A549 (cell line): ENCODE data around the gene MAML3. TPM values are rescaled to one million over a fixed set of nuclear protein-coding genes. Genes with fewer than 3 reads are reported as not detected.
A peak's percentile ranks its signal among the peaks of the same experiment; 100 is the strongest.

ENCODE experiments used
- ATAC-seq, 2 experiments: fragments of 200-7000 bp in 1 of 2; fragments of >200 bp in 1 of 2; cut with Nextera tagmentation in 1 of 2; cut with Tn5 transposase in 1 of 2; 3 replicates each; pipeline versions ENCODE4 v1.8.0 to v1.9.1; 2018 to 2020; ENCODE audit warnings: mild to moderate bottlenecking in 1 of 2, moderate library complexity in 1 of 2
- CTCF ChIA-PET: fragments of 300-600 bp; sonication (Branson Sonifier 250); formaldehyde crosslinking; extraction: SDS; loops from one replicate; lab custom pipeline; 2021; ENCODE audit warnings: antibody characterized with exemption, inconsistent platforms; lab: Yijun Ruan, JAX
- POLR2A ChIA-PET: fragments of 350-600 bp; formaldehyde crosslinking; extraction: SDS; loops from one replicate; lab custom pipeline; 2021; ENCODE audit warnings: antibody characterized with exemption, inconsistent platforms; lab: Yijun Ruan, JAX
- DNase-seq, 2 experiments: peaks; one replicate each; pipeline versions ENCODE4 v3.0.0 to v3.0.0-alpha.2; 2011 to 2016; ENCODE audit warnings: low read depth in 1 of 2, low spot score in 1 of 2
- FAIRE-seq: peaks from 2 replicates; lab custom pipeline; 2011; peaks lifted over from hg19 to GRCh38; lab: Jason Lieb, UNC
- H3K27ac ChIP-seq, 2 experiments: fragments of >200 bp; sonication (Bioruptor Twin); formaldehyde crosslinking; 3 replicates each; pipeline ENCODE4 v1.5.1; 2016 to 2017
- H3K4me1 ChIP-seq: fragments of >200 bp; sonication (Bioruptor Twin); formaldehyde crosslinking; 3 replicates; pipeline ENCODE4 v1.6.1; 2016
- H3K4me2 ChIP-seq: fragments of >200 bp; sonication (Bioruptor Twin); formaldehyde crosslinking; 3 replicates; pipeline ENCODE4 v1.6.1; 2016
- H3K4me3 ChIP-seq: fragments of >200 bp; sonication (Bioruptor Twin); formaldehyde crosslinking; 3 replicates; pipeline ENCODE4 v1.5.1; 2016
- H3K9me3 ChIP-seq: fragments of >200 bp; sonication (Bioruptor Twin); formaldehyde crosslinking; 3 replicates; pipeline ENCODE4 v1.6.1; 2016
- BHLHE40 ChIP-seq: IDR thresholded peaks from 2 replicates; pipeline ENCODE4 v1.6.1; 2012; ENCODE audit warnings: low read depth, low read length, inconsistent platforms
- CBX8 ChIP-seq: fragments of 200-600 bp; sonication (generic); IDR thresholded peaks from 2 replicates; pipeline ENCODE4 v1.6.1; 2016
- CEBPB ChIP-seq, 2 experiments: fragments of >200 bp in 1 of 2; sonication (Bioruptor Twin) in 1 of 2; formaldehyde crosslinking in 1 of 2; IDR thresholded peaks; 2 replicates each; pipeline ENCODE4 v1.6.1; 2012 to 2016
- CHD2 ChIP-seq: fragments of 150-350 bp; IDR thresholded peaks from 2 replicates; pipeline ENCODE4 v1.6.1; 2014; ENCODE audit warnings: low read length; ENCODE audit not compliant: partially characterized antibody
- CHD4 ChIP-seq: fragments of 200-600 bp; sonication (generic); IDR thresholded peaks from 2 replicates; pipeline ENCODE4 v1.6.1; 2016; ENCODE audit warnings: antibody characterized with exemption, mild to moderate bottlenecking, borderline replicate concordance
- EHMT2 ChIP-seq: fragments of 200-600 bp; sonication (generic); IDR thresholded peaks from 2 replicates; pipeline ENCODE4 v1.6.1; 2016; ENCODE audit warnings: antibody characterized with exemption, low read depth, mild to moderate bottlenecking, moderate library complexity
- ESRRA ChIP-seq: fragments of 150-350 bp; IDR thresholded peaks from 2 replicates; pipeline ENCODE4 v1.6.1; 2014; ENCODE audit warnings: mild to moderate bottlenecking, low read length, borderline replicate concordance
- FOSB ChIP-seq: fragments of 250-450 bp; sonication (Bioruptor Pico); IDR thresholded peaks from 2 replicates; pipeline ENCODE4 v1.5.0; 2020; ENCODE audit warnings: mild to moderate bottlenecking, moderate library complexity
- FOXS1 ChIP-seq: fragments of 250-450 bp; sonication (Bioruptor Pico); IDR thresholded peaks from 2 replicates; pipeline ENCODE4 v1.5.0; 2020; ENCODE audit warnings: mild to moderate bottlenecking, moderate library complexity
- HEYL ChIP-seq: fragments of 250-450 bp; sonication (Bioruptor Pico); IDR thresholded peaks from 2 replicates; pipeline ENCODE4 v1.8.0; 2021; ENCODE audit warnings: mild to moderate bottlenecking, moderate library complexity
- HOXA7 ChIP-seq: fragments of 250-450 bp; sonication (Bioruptor Pico); IDR thresholded peaks from 2 replicates; pipeline ENCODE4 v1.5.0; 2020; ENCODE audit warnings: mild to moderate bottlenecking, moderate library complexity
- JUN ChIP-seq, 2 experiments: fragments of >200 bp; sonication (Bioruptor Twin); formaldehyde crosslinking; IDR thresholded peaks; 2 replicates in 1 of 2; 3 replicates in 1 of 2; pipeline ENCODE4 v1.6.1; 2016 to 2017
- KDM5A ChIP-seq: fragments of 200-600 bp; sonication (generic); IDR thresholded peaks from 2 replicates; pipeline ENCODE4 v1.6.1; 2016; ENCODE audit warnings: antibody characterized with exemption, mild to moderate bottlenecking
- MAZ ChIP-seq: fragments of 150-350 bp; IDR thresholded peaks from 2 replicates; pipeline ENCODE4 v1.6.1; 2014; ENCODE audit warnings: antibody characterized with exemption, low read depth, low read length, borderline replicate concordance
- NFE2L2 ChIP-seq: fragments of 150-350 bp; conservative IDR thresholded peaks from 2 replicates; pipeline ENCODE4 v1.6.1; 2014; ENCODE audit warnings: low read length
- RAD21 ChIP-seq, 2 experiments: fragments of >200 bp in 1 of 2; sonication (Bioruptor Twin) in 1 of 2; formaldehyde crosslinking in 1 of 2; IDR thresholded peaks in 1 of 2; conservative IDR thresholded peaks in 1 of 2; 2 replicates in 1 of 2; 3 replicates in 1 of 2; pipeline ENCODE4 v1.6.1; 2012 to 2018; ENCODE audit warnings: inconsistent platforms in 1 of 2
- RARB ChIP-seq: fragments of 250-450 bp; sonication (Bioruptor Pico); IDR thresholded peaks from 2 replicates; pipeline ENCODE4 v1.8.0; 2021; ENCODE audit warnings: mild to moderate bottlenecking, moderate library complexity
- RCOR1 ChIP-seq: fragments of 150-350 bp; IDR thresholded peaks from 2 replicates; pipeline ENCODE4 v1.6.1; 2014; ENCODE audit warnings: antibody characterized with exemption, low read length, low read depth
- SMC3 ChIP-seq: fragments of >200 bp; sonication (Bioruptor Twin); formaldehyde crosslinking; IDR thresholded peaks from 3 replicates; pipeline ENCODE4 v1.6.1; 2018; ENCODE audit warnings: inconsistent platforms
- SREBF2 ChIP-seq: fragments of 450-650 bp; IDR thresholded peaks from 2 replicates; pipeline ENCODE4 v1.6.1; 2014; ENCODE audit warnings: mild to moderate bottlenecking, moderate library complexity
- ZFP36 ChIP-seq: fragments of 450-650 bp; IDR thresholded peaks from 2 replicates; pipeline ENCODE4 v1.6.1; 2014; ENCODE audit warnings: borderline replicate concordance; ENCODE audit not compliant: partially characterized antibody
- ZSCAN20 ChIP-seq: fragments of 250-450 bp; sonication (Bioruptor Pico); IDR thresholded peaks from 2 replicates; pipeline ENCODE4 v1.8.0; 2022; ENCODE audit warnings: mild to moderate bottlenecking, moderate library complexity
- WGBS: methylation state at CpG from one replicate; pipeline ENCODE4 v1.1.6; 2017; ENCODE audit errors: missing lambda C conversion rate; 5-methylcytosine and 5-hydroxymethylcytosine counted together
- polyA plus RNA-seq, 4 experiments: library from polyadenylated mRNA; depleted of rRNA in 3 of 4; stranded (reverse); fragments of >200 nt; fragmentation: RNase III in 1 of 4; extraction: RNeasy Plus Mini Kit Qiagen cat#74134 plus additional on column Dnase treatment in 1 of 4; gene quantifications; 2 replicates in 3 of 4; 3 replicates in 1 of 4; pipeline ENCODE4 v1.2.3, GENCODE V29; 2011 to 2017
- TF ChIP-seq, protein P1 (sequence below): fragments of >200 bp; sonication (Bioruptor Twin); formaldehyde crosslinking; IDR thresholded peaks from 2 replicates; pipeline ENCODE4 v1.6.1; 2016
- TF ChIP-seq, protein P2 (sequence below): IDR thresholded peaks from 2 replicates; pipeline ENCODE4 v1.6.1; 2012; ENCODE audit warnings: low read depth, borderline replicate concordance
- TF ChIP-seq, protein P3 (sequence below): fragments of 250-450 bp; sonication (Bioruptor Pico); IDR thresholded peaks from 2 replicates; pipeline ENCODE4 v1.5.0; 2020; ENCODE audit warnings: low read depth, mild to moderate bottlenecking, moderate library complexity
- TF ChIP-seq, protein P4 (sequence below): fragments of 200-600 bp; sonication (generic); IDR thresholded peaks from 2 replicates; pipeline ENCODE4 v1.6.1; 2016; ENCODE audit warnings: antibody characterized with exemption, mild to moderate bottlenecking, moderate library complexity
- TF ChIP-seq, protein P5 (sequence below): IDR thresholded peaks from 2 replicates; pipeline ENCODE4 v1.6.1; 2012
- TF ChIP-seq, protein P6 (sequence below): fragments of 450-650 bp; IDR thresholded peaks from 2 replicates; pipeline ENCODE4 v1.6.1; 2014; ENCODE audit warnings: antibody characterized with exemption
- TF ChIP-seq, protein P7 (sequence below): IDR thresholded peaks from 2 replicates; pipeline ENCODE4 v1.6.1; 2012

The MAML3 gene
- polyA plus RNA-seq, 2 of the 4 experiments (the other 2 are of a cell fraction), result 9.0 to 22.2 TPM

GRCh38 chr4:140115140-140115539 is 38.8 kb downstream of the MAML3 start:
- peaks cover 53% of the 10 kb centered on the region for H3K4me1 ChIP-seq
- ChIA-PET CTCF (no interaction called here), POLR2A (no interaction called here)
- H3K9me3 ChIP-seq, result no peaks in the 10 kb centered on the region
- no peak for ATAC-seq
- FAIRE-seq, result no peak
- TF ChIP-seq MAZ (no peak), ZFP36 (no peak), JUN (IDR thresholded peaks at IDR 0.05) (no peak), RCOR1 (no peak), RARB (CRISPR knock-in tag) (no peak), EHMT2 (no peak), KDM5A (no peak), BHLHE40 (no peak), SREBF2 (no peak), NFE2L2 (no peak)
- TF ChIP-seq, protein P1, sequence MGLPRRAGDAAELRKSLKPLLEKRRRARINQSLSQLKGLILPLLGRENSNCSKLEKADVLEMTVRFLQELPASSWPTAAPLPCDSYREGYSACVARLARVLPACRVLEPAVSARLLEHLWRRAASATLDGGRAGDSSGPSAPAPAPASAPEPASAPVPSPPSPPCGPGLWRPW, result no peak
- TF ChIP-seq, protein P2, sequence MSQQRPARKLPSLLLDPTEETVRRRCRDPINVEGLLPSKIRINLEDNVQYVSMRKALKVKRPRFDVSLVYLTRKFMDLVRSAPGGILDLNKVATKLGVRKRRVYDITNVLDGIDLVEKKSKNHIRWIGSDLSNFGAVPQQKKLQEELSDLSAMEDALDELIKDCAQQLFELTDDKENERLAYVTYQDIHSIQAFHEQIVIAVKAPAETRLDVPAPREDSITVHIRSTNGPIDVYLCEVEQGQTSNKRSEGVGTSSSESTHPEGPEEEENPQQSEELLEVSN, result no peak
- TF ChIP-seq, protein P3, sequence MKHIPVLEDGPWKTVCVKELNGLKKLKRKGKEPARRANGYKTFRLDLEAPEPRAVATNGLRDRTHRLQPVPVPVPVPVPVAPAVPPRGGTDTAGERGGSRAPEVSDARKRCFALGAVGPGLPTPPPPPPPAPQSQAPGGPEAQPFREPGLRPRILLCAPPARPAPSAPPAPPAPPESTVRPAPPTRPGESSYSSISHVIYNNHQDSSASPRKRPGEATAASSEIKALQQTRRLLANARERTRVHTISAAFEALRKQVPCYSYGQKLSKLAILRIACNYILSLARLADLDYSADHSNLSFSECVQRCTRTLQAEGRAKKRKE, result no peak
- peak overlapping the region; percentile 19; the same call in 1 of the 3 replicates for H3K4me2 ChIP-seq
- no peak for DNase-seq
- H3K27ac ChIP-seq, result peak overlapping the region; percentile 4 to 62; a peak in 2 of 6 replicates
- H3K4me3 ChIP-seq, result no peak overlapping the region

DNA sequence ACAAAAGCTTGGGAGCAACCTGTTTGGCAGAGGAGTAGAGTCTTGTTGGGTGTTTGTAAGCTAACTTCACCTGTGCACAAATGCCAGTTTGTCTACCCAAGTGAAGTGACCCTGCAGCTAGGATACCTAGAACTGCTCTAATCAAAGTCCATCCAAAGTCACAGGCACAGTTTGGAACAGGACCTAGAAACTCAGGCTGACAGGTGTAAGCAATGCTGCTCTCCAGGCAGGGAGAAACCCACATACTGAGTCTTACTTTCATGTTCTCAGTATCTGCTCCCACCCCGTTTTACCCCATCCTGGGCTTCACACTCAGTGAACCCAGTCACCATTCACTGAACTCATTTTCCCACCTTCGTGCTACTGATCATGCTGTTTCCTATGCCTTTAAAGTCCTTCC is 40.3 kb downstream of the MAML3 start:
- H3K4me1 ChIP-seq, result peaks cover 68% of the 10 kb centered on the region
- H3K4me2 ChIP-seq, result no peak overlapping the region
- no peak for TF ChIP-seq CEBPB (IDR thresholded peaks at IDR 0.05)
- TF ChIP-seq, protein P4, sequence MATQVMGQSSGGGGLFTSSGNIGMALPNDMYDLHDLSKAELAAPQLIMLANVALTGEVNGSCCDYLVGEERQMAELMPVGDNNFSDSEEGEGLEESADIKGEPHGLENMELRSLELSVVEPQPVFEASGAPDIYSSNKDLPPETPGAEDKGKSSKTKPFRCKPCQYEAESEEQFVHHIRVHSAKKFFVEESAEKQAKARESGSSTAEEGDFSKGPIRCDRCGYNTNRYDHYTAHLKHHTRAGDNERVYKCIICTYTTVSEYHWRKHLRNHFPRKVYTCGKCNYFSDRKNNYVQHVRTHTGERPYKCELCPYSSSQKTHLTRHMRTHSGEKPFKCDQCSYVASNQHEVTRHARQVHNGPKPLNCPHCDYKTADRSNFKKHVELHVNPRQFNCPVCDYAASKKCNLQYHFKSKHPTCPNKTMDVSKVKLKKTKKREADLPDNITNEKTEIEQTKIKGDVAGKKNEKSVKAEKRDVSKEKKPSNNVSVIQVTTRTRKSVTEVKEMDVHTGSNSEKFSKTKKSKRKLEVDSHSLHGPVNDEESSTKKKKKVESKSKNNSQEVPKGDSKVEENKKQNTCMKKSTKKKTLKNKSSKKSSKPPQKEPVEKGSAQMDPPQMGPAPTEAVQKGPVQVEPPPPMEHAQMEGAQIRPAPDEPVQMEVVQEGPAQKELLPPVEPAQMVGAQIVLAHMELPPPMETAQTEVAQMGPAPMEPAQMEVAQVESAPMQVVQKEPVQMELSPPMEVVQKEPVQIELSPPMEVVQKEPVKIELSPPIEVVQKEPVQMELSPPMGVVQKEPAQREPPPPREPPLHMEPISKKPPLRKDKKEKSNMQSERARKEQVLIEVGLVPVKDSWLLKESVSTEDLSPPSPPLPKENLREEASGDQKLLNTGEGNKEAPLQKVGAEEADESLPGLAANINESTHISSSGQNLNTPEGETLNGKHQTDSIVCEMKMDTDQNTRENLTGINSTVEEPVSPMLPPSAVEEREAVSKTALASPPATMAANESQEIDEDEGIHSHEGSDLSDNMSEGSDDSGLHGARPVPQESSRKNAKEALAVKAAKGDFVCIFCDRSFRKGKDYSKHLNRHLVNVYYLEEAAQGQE, result no peak
- TF ChIP-seq FOXS1 (CRISPR knock-in tag), result no peak
- TF ChIP-seq MAZ, result no peak
- TF ChIP-seq, protein P5, sequence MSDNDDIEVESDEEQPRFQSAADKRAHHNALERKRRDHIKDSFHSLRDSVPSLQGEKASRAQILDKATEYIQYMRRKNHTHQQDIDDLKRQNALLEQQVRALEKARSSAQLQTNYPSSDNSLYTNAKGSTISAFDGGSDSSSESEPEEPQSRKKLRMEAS, result no peak
- no peak for TF ChIP-seq HOXA7 (CRISPR knock-in tag)
- TF ChIP-seq CHD2, result no peak
- no peak for TF ChIP-seq CHD4
- no peak for TF ChIP-seq CBX8
- TF ChIP-seq NFE2L2, result no peak
- no peak for TF ChIP-seq KDM5A
- TF ChIP-seq ESRRA, result no peak
- no peak for TF ChIP-seq SMC3
- TF ChIP-seq FOSB (CRISPR knock-in tag), result no peak
- TF ChIP-seq, protein P6, sequence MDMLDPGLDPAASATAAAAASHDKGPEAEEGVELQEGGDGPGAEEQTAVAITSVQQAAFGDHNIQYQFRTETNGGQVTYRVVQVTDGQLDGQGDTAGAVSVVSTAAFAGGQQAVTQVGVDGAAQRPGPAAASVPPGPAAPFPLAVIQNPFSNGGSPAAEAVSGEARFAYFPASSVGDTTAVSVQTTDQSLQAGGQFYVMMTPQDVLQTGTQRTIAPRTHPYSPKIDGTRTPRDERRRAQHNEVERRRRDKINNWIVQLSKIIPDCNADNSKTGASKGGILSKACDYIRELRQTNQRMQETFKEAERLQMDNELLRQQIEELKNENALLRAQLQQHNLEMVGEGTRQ, result no peak
- TF ChIP-seq HEYL (CRISPR knock-in tag), result no peak
- no peak for TF ChIP-seq ZSCAN20 (CRISPR knock-in tag)
- TF ChIP-seq, protein P7, sequence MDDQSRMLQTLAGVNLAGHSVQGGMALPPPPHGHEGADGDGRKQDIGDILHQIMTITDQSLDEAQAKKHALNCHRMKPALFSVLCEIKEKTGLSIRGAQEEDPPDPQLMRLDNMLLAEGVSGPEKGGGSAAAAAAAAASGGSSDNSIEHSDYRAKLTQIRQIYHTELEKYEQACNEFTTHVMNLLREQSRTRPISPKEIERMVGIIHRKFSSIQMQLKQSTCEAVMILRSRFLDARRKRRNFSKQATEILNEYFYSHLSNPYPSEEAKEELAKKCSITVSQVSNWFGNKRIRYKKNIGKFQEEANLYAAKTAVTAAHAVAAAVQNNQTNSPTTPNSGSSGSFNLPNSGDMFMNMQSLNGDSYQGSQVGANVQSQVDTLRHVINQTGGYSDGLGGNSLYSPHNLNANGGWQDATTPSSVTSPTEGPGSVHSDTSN, result no peak
- no peak for TF ChIP-seq RAD21 (conservative IDR thresholded peaks at IDR 0.05 in 1 of 2, IDR thresholded peaks at IDR 0.05 in 1 of 2)
- ChIA-PET CTCF (no interaction called here), POLR2A (no interaction called here)
- DNase-seq, result no peak
- ATAC-seq, result no peak
- 94% methylated on average over 2 of the region's 2 CpGs for WGBS
- H3K27ac ChIP-seq, result peak overlapping the region in 1 of 2 experiments; percentile 64; a peak in 2 of 6 replicates
- no peak overlapping the region for H3K4me3 ChIP-seq
- H3K9me3 ChIP-seq, result no peaks in the 10 kb centered on the region
- FAIRE-seq, result no peak
